H1 (cell line): Measurements from ENCODE around the gene STEAP3. TPM values are rescaled to one million over a fixed set of nuclear protein-coding genes. Genes with fewer than 3 reads are reported as not detected.

Experiments used
- CTCF ChIA-PET: fragments of 300-600 bp; sonication (Branson Sonifier 250); formaldehyde crosslinking; loops from one replicate; lab custom pipeline; 2021; ENCODE audit not compliant: partially characterized antibody; lab: Charles Lee
- POLR2A ChIA-PET: fragments of 300-600 bp; sonication (Branson Sonifier 250); formaldehyde crosslinking; loops from one replicate; lab custom pipeline; 2021; ENCODE audit warnings: inconsistent platforms; ENCODE audit not compliant: partially characterized antibody; lab: Charles Lee
- DNase-seq, 2 experiments: peaks; one replicate each; pipeline versions ENCODE4 v3.0.0 to v3.0.0-alpha.2; 2010 to 2022; ENCODE audit warnings: low spot score in 2 of 2, low read depth in 1 of 2, mixed read lengths in 1 of 2
- FAIRE-seq: peaks from 2 replicates; lab custom pipeline; 2011; peaks lifted over from hg19 to GRCh38; lab: Jason Lieb, UNC
- H2AFZ ChIP-seq: 2 replicates; pipeline ENCODE4 v1.8.1; 2012; ENCODE audit warnings: low read length, inconsistent platforms
- H2AK5ac ChIP-seq: 2 replicates; pipeline ENCODE4 v1.6.1; 2013; ENCODE audit warnings: low read depth, low read length
- H2BK120ac ChIP-seq: replicated peaks from 2 replicates; pipeline ENCODE3; 2013; ENCODE audit warnings: low read depth, low read length, inconsistent platforms
- H2BK12ac ChIP-seq: 2 replicates; pipeline ENCODE4 v1.6.1; 2013; ENCODE audit warnings: low read depth, low read length
- H2BK15ac ChIP-seq: 2 replicates; pipeline ENCODE4 v1.6.1; 2013; ENCODE audit warnings: low read length
- H2BK20ac ChIP-seq: 2 replicates; pipeline ENCODE4 v1.6.1; 2013; ENCODE audit warnings: low read length
- H2BK5ac ChIP-seq: 2 replicates; pipeline ENCODE4 v1.6.1; 2013; ENCODE audit warnings: low read depth, low read length
- H3K14ac ChIP-seq: 2 replicates; pipeline ENCODE4 v1.6.1; 2013; ENCODE audit warnings: inconsistent platforms; ENCODE audit not compliant: insufficient read length
- H3K18ac ChIP-seq: 2 replicates; pipeline ENCODE4 v1.6.1; 2013; ENCODE audit warnings: low read length; ENCODE audit errors: extremely low read depth
- H3K23ac ChIP-seq: 2 replicates; pipeline ENCODE4 v1.6.1; 2013; ENCODE audit warnings: inconsistent platforms; ENCODE audit not compliant: insufficient read length
- H3K23me2 ChIP-seq: 2 replicates; pipeline ENCODE4 v1.6.1; 2013; ENCODE audit warnings: low read depth, low read length
- H3K27ac ChIP-seq: 2 replicates; pipeline ENCODE4 v1.6.1; 2011; ENCODE audit warnings: low read depth, low read length, inconsistent platforms
- H3K27me3 ChIP-seq, 4 experiments: replicated peaks in 1 of 4; 1 replicate in 1 of 4; 2 replicates in 3 of 4; pipeline versions ENCODE4 v1.6.1 to v1.8.1; 2011 to 2013; ENCODE audit warnings: low read length in 3 of 4, mild to moderate bottlenecking in 3 of 4, inconsistent platforms in 2 of 4, mixed read lengths in 2 of 4, moderate library complexity in 1 of 4; ENCODE audit not compliant: control insufficient read depth in 3 of 4, insufficient read depth in 3 of 4; ENCODE audit errors: extremely low read depth in 1 of 4
- H3K36me3 ChIP-seq, 4 experiments: 2 replicates each; pipeline versions ENCODE4 v1.6.1 to v1.8.1; 2011 to 2013; ENCODE audit warnings: mild to moderate bottlenecking in 4 of 4, low read length in 3 of 4, moderate library complexity in 2 of 4, control low read depth in 1 of 4, inconsistent platforms in 1 of 4; ENCODE audit not compliant: insufficient read depth in 4 of 4, control insufficient read depth in 2 of 4
- H3K4ac ChIP-seq: replicated peaks from 2 replicates; pipeline ENCODE3; 2013; ENCODE audit warnings: low read length, low read depth, mixed read lengths, inconsistent platforms; ENCODE audit not compliant: insufficient read length
- H3K4me1 ChIP-seq, 4 experiments: replicated peaks in 1 of 4; 1 replicate in 1 of 4; 2 replicates in 3 of 4; pipeline versions ENCODE4 v1.6.1 to v1.8.1; 2011 to 2013; ENCODE audit warnings: low read length in 3 of 4, inconsistent platforms in 2 of 4, mixed read lengths in 1 of 4; ENCODE audit not compliant: insufficient read depth in 4 of 4, control insufficient read depth in 3 of 4
- H3K4me2 ChIP-seq, 2 experiments: 2 replicates each; pipeline versions ENCODE4 v1.6.1 to v1.8.1; 2011 to 2013; ENCODE audit warnings: low read depth in 2 of 2, low read length in 2 of 2, control low read depth in 1 of 2, inconsistent platforms in 1 of 2, mild to moderate bottlenecking in 1 of 2; ENCODE audit not compliant: insufficient read depth in 1 of 2
- H3K4me3 ChIP-seq, 4 experiments: fragments of 200-600, 300-600 bp in 1 of 4; sonication (generic), shearing (Covaris generic), sonication (Bioruptor Twin) in 1 of 4; 2 replicates each; pipeline versions ENCODE4 v1.5.1 to v1.8.1; 2011 to 2016; ENCODE audit warnings: low read length in 4 of 4, low read depth in 3 of 4, control low read depth in 2 of 4, inconsistent platforms in 2 of 4, mild to moderate bottlenecking in 2 of 4, mixed read lengths in 1 of 4, moderate library complexity in 1 of 4; ENCODE audit not compliant: insufficient read depth in 2 of 4; ENCODE audit errors: extremely low read depth in 1 of 4
- H3K56ac ChIP-seq: replicated peaks from 2 replicates; pipeline ENCODE3; 2013; ENCODE audit warnings: low read depth, mild to moderate bottlenecking, mixed read lengths, low read length, inconsistent platforms; ENCODE audit not compliant: insufficient read length
- H3K79me1 ChIP-seq: 2 replicates; pipeline ENCODE4 v1.6.1; 2013; ENCODE audit warnings: low read depth, low read length, control low read depth
- H3K79me2 ChIP-seq, 2 experiments: 2 replicates each; pipeline versions ENCODE4 v1.6.1 to v1.8.1; 2012 to 2013; ENCODE audit warnings: low read length in 2 of 2, mild to moderate bottlenecking in 2 of 2, inconsistent platforms in 1 of 2; ENCODE audit not compliant: insufficient read depth in 2 of 2, control insufficient read depth in 1 of 2
- H3K9ac ChIP-seq, 4 experiments: replicated peaks in 1 of 4; 1 replicate in 1 of 4; 2 replicates in 3 of 4; pipeline versions ENCODE4 v1.6.1 to v1.8.1; 2011 to 2013; ENCODE audit warnings: low read depth in 3 of 4, low read length in 3 of 4, control low read depth in 2 of 4, mild to moderate bottlenecking in 2 of 4, moderate library complexity in 2 of 4, inconsistent platforms in 1 of 4; ENCODE audit errors: extremely low read depth in 1 of 4
- H3K9me3 ChIP-seq, 2 experiments: 2 replicates each; pipeline versions ENCODE4 v1.6.1 to v1.8.1; 2012 to 2013; ENCODE audit warnings: mild to moderate bottlenecking in 2 of 2, moderate library complexity in 2 of 2, control low read depth in 1 of 2, inconsistent platforms in 1 of 2, low read depth in 1 of 2, low read length in 1 of 2, mixed read lengths in 1 of 2; ENCODE audit not compliant: insufficient read depth in 2 of 2
- H4K20me1 ChIP-seq, 2 experiments: replicated peaks in 1 of 2; 2 replicates each; pipeline versions ENCODE3 to v1.8.1; 2011 to 2013; ENCODE audit warnings: inconsistent platforms in 2 of 2, low read length in 2 of 2, mild to moderate bottlenecking in 1 of 2; ENCODE audit not compliant: insufficient read depth in 2 of 2, control insufficient read depth in 1 of 2
- H4K5ac ChIP-seq: 2 replicates; pipeline ENCODE4 v1.6.1; 2013; ENCODE audit warnings: low read length, low read depth, mixed read lengths, inconsistent platforms; ENCODE audit not compliant: insufficient read length
- H4K8ac ChIP-seq: 2 replicates; pipeline ENCODE4 v1.8.0; 2013; ENCODE audit warnings: mild to moderate bottlenecking, moderate library complexity, low read length, inconsistent platforms; ENCODE audit not compliant: insufficient read depth; ENCODE audit errors: extremely low read depth
- H4K91ac ChIP-seq: replicated peaks from 2 replicates; pipeline ENCODE3; 2013; ENCODE audit warnings: low read length, mixed read lengths, inconsistent platforms; ENCODE audit not compliant: insufficient read length
- ATF2 ChIP-seq: IDR thresholded peaks from 2 replicates; pipeline ENCODE4 v1.6.1; 2012; ENCODE audit warnings: low read length, inconsistent platforms
- CTCF ChIP-seq, 3 experiments: IDR thresholded peaks; 1 replicate in 2 of 3; 2 replicates in 1 of 3; pipeline versions ENCODE4 v1.5.1 to v1.6.1; 2011; ENCODE audit warnings: low read length in 3 of 3, mild to moderate bottlenecking in 3 of 3, inconsistent platforms in 2 of 3, low read depth in 1 of 3, moderate library complexity in 1 of 3; ENCODE audit not compliant: insufficient read depth in 1 of 3; ENCODE audit errors: control extremely low read depth in 1 of 3
- JUND ChIP-seq: IDR thresholded peaks from 2 replicates; pipeline ENCODE4 v1.6.1; 2011; ENCODE audit warnings: mild to moderate bottlenecking, improper control_type of control experiment, low read length
- SIX5 ChIP-seq: IDR thresholded peaks from 2 replicates; pipeline ENCODE4 v1.6.1; 2011; ENCODE audit warnings: mild to moderate bottlenecking, low read depth, low read length
- WGBS, 2 experiments: shearing (Covaris generic) in 1 of 2; methylation state at CpG; one replicate each; pipeline versions ENCODE4 v1.1.6 to v1.1.7; 2013 to 2015; ENCODE audit warnings: low lambda C conversion rate in 2 of 2, mixed read lengths in 2 of 2, inconsistent platforms in 1 of 2, low coverage in 1 of 2, missing lambda C conversion rate in 1 of 2; ENCODE audit not compliant: insufficient replicate concordance in 2 of 2, insufficient coverage in 1 of 2, insufficient read length in 1 of 2; ENCODE audit errors: extremely low coverage in 1 of 2, missing lambda C conversion rate in 1 of 2; 5-methylcytosine and 5-hydroxymethylcytosine counted together
- polyA plus RNA-seq, 7 experiments: library from polyadenylated mRNA; depleted of rRNA in 3 of 7; stranded (reverse) in 5 of 7; unstranded in 2 of 7; fragments of >200 nt in 5 of 7; fragments of 200-250 nt in 2 of 7; gene quantifications; 1 replicate in 5 of 7; 2 replicates in 1 of 7; 4 replicates in 1 of 7; pipeline versions ENCODE4 v1.2.1 to v1.2.3, GENCODE V29; 2011 to 2013; ENCODE audit warnings: missing spikeins in 2 of 7, mixed read lengths in 2 of 7
- total RNA-seq: library from RNA; stranded (reverse); fragmentation: NEBNext Ultra II Directional; extraction: Animal tissue kit (Norgen Biotek cat#: 25700); gene quantifications from 2 replicates; pipeline ENCODE4 v1.2.1, GENCODE V29; 2021

The STEAP3 gene
- total and polyA plus RNA-seq, 2 of the 8 experiments (the other 6 are each of a cell fraction or from before 2014, with no cell fraction given), result 21.7 to 27.9 TPM

DNA sequence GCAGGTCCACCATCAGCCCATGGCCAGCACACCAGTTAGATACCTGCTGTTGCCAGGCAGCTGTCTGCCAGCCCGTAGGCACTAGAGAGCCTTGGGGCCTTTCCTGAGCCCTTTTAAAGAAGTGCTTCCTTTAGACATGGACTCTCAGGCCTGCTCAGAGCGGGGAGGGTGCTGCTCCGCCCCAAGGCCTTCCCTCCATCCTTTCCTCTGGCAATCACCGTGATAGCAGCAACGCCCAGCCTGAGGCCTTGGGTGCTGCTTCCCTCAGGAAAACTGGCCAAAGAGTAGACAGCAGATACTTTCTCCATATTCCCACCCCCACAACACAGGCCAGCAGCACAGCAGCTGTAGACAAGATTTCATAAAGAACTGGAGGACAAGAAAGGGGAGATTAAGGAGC is 42.7 kb upstream of the STEAP3 start:
- H2BK20ac ChIP-seq, result no peak overlapping the region
- no peak overlapping the region for H2BK12ac ChIP-seq
- H3K4me1 ChIP-seq, result no peaks in the 10 kb centered on the region; a peak in 1 of 7 replicates
- no peak overlapping the region for H2AK5ac ChIP-seq
- POLR2A ChIA-PET, result no interaction called here
- no peak overlapping the region for H4K91ac ChIP-seq
- CTCF ChIA-PET, result interaction anchor here (0.8 to 1.7 kb wide), 4 partner anchors 15 to 110 kb away, joined by 3 to 5 read pairs (median 4); no protein-coding TSS in a partner anchor
- H3K36me3 ChIP-seq, result no peaks in the 10 kb centered on the region
- no peak overlapping the region for H2BK5ac ChIP-seq
- no peak overlapping the region for H3K14ac ChIP-seq
- no peak overlapping the region for H3K4ac ChIP-seq
- H3K9ac ChIP-seq, result no peak overlapping the region
- H3K4me3 ChIP-seq, result no peak overlapping the region
- H3K27me3 ChIP-seq, result no peaks in the 10 kb centered on the region
- WGBS, 2 experiments, result 91% methylated on average over 5 of the region's 5 CpGs; no CpG with 5 or more reads in 1 of the 2 experiments
- H4K20me1 ChIP-seq, result no peaks in the 10 kb centered on the region
- H2BK15ac ChIP-seq, result no peak overlapping the region
- no peak overlapping the region for H4K5ac ChIP-seq
- no peak overlapping the region for H2AFZ ChIP-seq
- no peak overlapping the region for H3K4me2 ChIP-seq
- no peak overlapping the region for H3K18ac ChIP-seq
- H2BK120ac ChIP-seq, result no peak overlapping the region
- no peak overlapping the region for H3K23ac ChIP-seq
- DNase-seq (no peak), FAIRE-seq (no peak)
- H4K8ac ChIP-seq, result no peak overlapping the region
- no peaks in the 10 kb centered on the region for H3K23me2 ChIP-seq
- no peaks in the 10 kb centered on the region for H3K79me1 ChIP-seq
- H3K79me2 ChIP-seq, result no peaks in the 10 kb centered on the region
- no peak overlapping the region for H3K56ac ChIP-seq
- H3K27ac ChIP-seq, result no peak overlapping the region
- H3K9me3 ChIP-seq, result no peaks in the 10 kb centered on the region
- TF ChIP-seq SIX5 (no peak), JUND (no peak), ATF2 (no peak), CTCF (IDR thresholded peaks at IDR 0.05; ENCODE audit: control extremely low read depth in 1 of 3, insufficient read depth in 1 of 3, low read depth in 1 of 3, low read length in 3 of 3) (no peak)
